Activated CD4-positive, alpha-beta T cell treated with anti-CD3 and anti-CD28 coated beads, Interleukin-2, amount 50 U/mL, for 1 hour (primary cell): ENCODE data around the gene FLOT2.
A peak's percentile ranks its signal among the peaks of the same experiment; 100 is the strongest.
"Not testable (repeated sequence)": the region's sequence is repeated elsewhere in the genome, so short reads cannot be mapped to it uniquely, and the experiment has no call there.

Experiments used
- DNase-seq: peaks from one replicate; pipeline ENCODE4 v3.0.0-alpha.2; 2020

FLOT2 gene

GRCh38 chr17:28896884-28897768 is at the start of gene FLOT2:
Gene FLOT2 (minus strand): TSS chr17:28897733. CDS start chr17:28897574, 159 bp downstream.
- DNase-seq = peak; percentile 66

GRCh38 chr17:28946239-28946638 is 48.7 kb upstream of the FLOT2 start:
- no peak for DNase-seq

- DNase-seq = no peak
These were observed 47.6 kb upstream of the FLOT2 start for GRCh38 chr17:28944862-28945741.

GRCh38 chr17:28944343-28944742 is 46.8 kb upstream of the FLOT2 start:
- no peak for DNase-seq

- DNase-seq = no peak
These were observed 45.4 kb upstream of the FLOT2 start for GRCh38 chr17:28942925-28943324.

GRCh38 chr17:28941251-28941650 is 43.7 kb upstream of the FLOT2 start:
- DNase-seq = no peak

GRCh38 chr17:28940675-28941074 is 43.1 kb upstream of the FLOT2 start:
- no peak for DNase-seq

GRCh38 chr17:28940142-28940541 is 42.6 kb upstream of the FLOT2 start:
- no peak for DNase-seq

- DNase-seq = no peak
These were observed 41.0 kb upstream of the FLOT2 start for GRCh38 chr17:28938552-28938951.

GRCh38 chr17:28937044-28937729 is 39.7 kb upstream of the FLOT2 start:
- no peak for DNase-seq

GRCh38 chr17:28935744-28936460 is 38.4 kb upstream of the FLOT2 start:
- DNase-seq = no peak

GRCh38 chr17:28934508-28934907 is 37.0 kb upstream of the FLOT2 start:
- not testable (repeated sequence) for DNase-seq

- no peak for DNase-seq
These were observed 32.3 kb upstream of the FLOT2 start for GRCh38 chr17:28929787-28930186.

- DNase-seq = peak; percentile 24
These were observed 30.5 kb upstream of the FLOT2 start for GRCh38 chr17:28928061-28928460.

- no peak for DNase-seq
These were observed 29.3 kb upstream of the FLOT2 start for GRCh38 chr17:28926786-28927185.

GRCh38 chr17:28926366-28926765 is 28.8 kb upstream of the FLOT2 start:
- no peak for DNase-seq

- DNase-seq = peak; percentile 35
These were observed 28.4 kb upstream of the FLOT2 start for GRCh38 chr17:28925912-28926365.

- no peak for DNase-seq
These were observed 22.7 kb upstream of the FLOT2 start for GRCh38 chr17:28920201-28920600.

GRCh38 chr17:28918295-28918694 is 20.8 kb upstream of the FLOT2 start:
- no peak for DNase-seq

- no peak for DNase-seq
These were observed 19.9 kb upstream of the FLOT2 start for GRCh38 chr17:28917465-28917864.

GRCh38 chr17:28917029-28917428 is 19.5 kb upstream of the FLOT2 start:
- DNase-seq = no peak

GRCh38 chr17:28916302-28916934 is 18.9 kb upstream of the FLOT2 start:
- DNase-seq = peak; percentile 42
